Esophagus (tissue), 2 donors: Measurements from ENCODE around the gene INPP5K. TPM values are rescaled to one million over a fixed set of nuclear protein-coding genes. Genes with fewer than 3 reads are reported as not detected.

Experiments
- H3K27ac ChIP-seq, 2 donors: one replicate each; pipeline ENCODE4 v1.5.1; 2013; ENCODE audit warnings: low read depth in 2 of 2, mild to moderate bottlenecking in 2 of 2, inconsistent platforms in 1 of 2, low read length in 1 of 2, moderate library complexity in 1 of 2
- H3K27me3 ChIP-seq, 2 donors: one replicate each; pipeline ENCODE4 v1.6.1; 2013; ENCODE audit warnings: low read length in 2 of 2, control low read depth in 1 of 2, mild to moderate bottlenecking in 1 of 2; ENCODE audit not compliant: insufficient read depth in 2 of 2, control insufficient read depth in 1 of 2
- H3K36me3 ChIP-seq, 2 donors: one replicate each; pipeline ENCODE4 v1.6.1; 2013; ENCODE audit warnings: low read length in 1 of 2; ENCODE audit not compliant: control insufficient read depth in 2 of 2, insufficient read depth in 2 of 2
- H3K4me1 ChIP-seq, 2 donors: one replicate each; pipeline ENCODE4 v1.6.1; 2013; ENCODE audit warnings: low read length in 1 of 2; ENCODE audit not compliant: control insufficient read depth in 2 of 2, insufficient read depth in 2 of 2
- H3K4me3 ChIP-seq, 2 donors: one replicate each; pipeline ENCODE4 v1.5.1; 2013; ENCODE audit warnings: low read length in 2 of 2, mild to moderate bottlenecking in 2 of 2, low read depth in 1 of 2, moderate library complexity in 1 of 2
- H3K9me3 ChIP-seq, 2 donors: one replicate each; pipeline ENCODE4 v1.6.1; 2013; ENCODE audit warnings: mild to moderate bottlenecking in 2 of 2, low read depth in 1 of 2, low read length in 1 of 2, moderate library complexity in 1 of 2; ENCODE audit not compliant: control insufficient read depth in 2 of 2, insufficient read depth in 1 of 2
- WGBS, 2 donors: extraction: QIAGEN DNeasy Blood & Tissue Kit; methylation state at CpG; one replicate each; pipeline ENCODE4 v1.1.7; 2013; 5-methylcytosine and 5-hydroxymethylcytosine counted together
- polyA plus RNA-seq, 2 donors: library from polyadenylated mRNA; stranded (reverse); fragments of 200-250 nt; gene quantifications; one replicate each; pipeline ENCODE4 v1.2.3, GENCODE V29; 2013
- donor health status: healthy with polysubstance abuse.
- donor health status: Bipolar disorder and iron deficiency.

The INPP5K gene
- polyA plus RNA-seq, 2 donors = 16.1 to 19.5 TPM

DNA sequence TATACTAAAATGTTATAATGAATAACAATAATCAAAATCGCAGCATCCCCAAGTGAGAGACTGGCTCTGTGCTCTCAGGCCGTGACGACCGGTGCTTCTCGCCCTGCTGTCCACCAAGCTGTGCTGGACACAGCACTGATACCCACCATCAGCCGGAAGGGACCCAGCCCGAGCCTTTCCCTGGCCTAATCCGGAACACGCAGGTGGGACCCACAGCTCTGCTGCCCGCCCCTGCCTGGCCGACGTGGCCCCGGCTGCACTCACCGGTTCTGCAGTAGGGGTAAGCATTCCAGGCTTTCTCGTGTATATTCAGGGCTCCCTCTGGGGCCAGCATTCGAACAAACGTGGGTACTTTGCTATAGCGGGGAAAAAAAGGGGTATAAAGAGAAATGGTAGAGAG lies 31.6 kb upstream of the INPP5K start:
- H3K4me1 ChIP-seq = peaks cover 0 to 10% of the 10 kb centered on the region in 2 donors
- WGBS, 2 donors = 94 to 96% methylated on average over 18 of the region's 18 CpGs
- no peak overlapping the region for H3K4me3 ChIP-seq
- no peaks in the 10 kb centered on the region for H3K9me3 ChIP-seq
- H3K36me3 ChIP-seq = peaks cover 16 to 26% of the 10 kb centered on the region in 2 donors
- H3K27me3 ChIP-seq = no peaks in the 10 kb centered on the region
- no peak overlapping the region for H3K27ac ChIP-seq

DNA sequence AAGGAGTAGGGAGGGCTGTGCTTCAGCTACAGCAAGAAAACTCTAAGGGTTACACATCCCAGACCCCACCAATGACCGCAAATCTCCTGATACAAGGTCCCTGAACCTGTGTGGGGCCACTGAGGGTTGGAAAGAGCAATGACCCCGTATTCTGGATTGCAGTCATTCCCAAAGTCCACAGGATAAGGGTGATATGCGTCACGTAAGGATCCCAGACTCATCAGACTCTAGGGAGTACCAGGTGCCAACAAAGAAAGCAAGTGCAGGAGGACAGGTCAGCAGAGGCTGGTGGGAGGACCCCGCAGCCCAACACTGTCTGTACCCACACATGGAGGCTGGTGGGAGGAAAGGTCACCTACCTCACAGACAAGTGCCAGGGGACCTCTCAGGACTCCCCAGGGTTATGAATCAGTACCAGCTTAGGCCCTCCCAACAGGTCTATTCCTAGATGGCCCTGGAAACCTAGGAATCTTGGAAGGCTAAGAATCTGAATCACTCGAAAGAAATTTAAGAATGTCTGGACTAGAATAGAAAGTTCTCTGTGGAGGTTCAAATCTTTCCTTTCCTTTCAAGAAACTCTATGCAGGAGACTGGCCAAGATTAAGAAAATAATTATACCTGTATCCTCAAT lies 30.0 kb upstream of the INPP5K start:
- H3K9me3 ChIP-seq = no peaks in the 10 kb centered on the region
- 87 to 89% methylated on average over 6 of the region's 6 CpGs for WGBS, 2 donors

DNA sequence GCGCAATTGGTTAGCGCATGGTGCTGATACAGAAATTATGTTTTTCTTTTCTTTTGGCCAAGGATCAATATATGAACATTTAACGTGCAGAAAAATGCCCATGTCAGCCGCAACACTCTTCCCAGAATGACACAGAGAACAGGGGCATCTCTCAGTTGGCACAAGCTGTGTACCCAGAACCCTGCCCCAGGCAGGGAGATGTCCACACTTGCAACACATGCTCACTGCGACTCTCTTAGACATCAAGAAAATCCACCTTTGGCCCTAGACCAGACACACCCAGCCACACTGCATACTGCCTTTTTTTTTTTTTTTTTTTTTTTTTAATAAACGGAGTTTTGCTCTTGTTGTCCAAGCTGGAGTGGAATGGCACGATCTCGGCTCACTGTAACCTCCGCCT lies 29.2 kb upstream of the INPP5K start:
- no peaks in the 10 kb centered on the region for H3K27me3 ChIP-seq
- no peak overlapping the region for H3K4me3 ChIP-seq
- peaks cover 14 to 24% of the 10 kb centered on the region in 2 donors for H3K36me3 ChIP-seq
- no peak overlapping the region for H3K27ac ChIP-seq
- no peaks in the 10 kb centered on the region for H3K9me3 ChIP-seq
- WGBS, 2 donors = 58 to 63% methylated on average over 9 of the region's 9 CpGs
- peaks cover 0 to 8% of the 10 kb centered on the region in 2 donors for H3K4me1 ChIP-seq

More for the DNA sequence above, 30.0 kb upstream of the INPP5K start:
- peaks cover 14 to 29% of the 10 kb centered on the region in 2 donors for H3K36me3 ChIP-seq
- peaks cover 0 to 10% of the 10 kb centered on the region in 2 donors for H3K4me1 ChIP-seq
- H3K4me3 ChIP-seq = no peak overlapping the region
- peak overlapping the region in 1 of 2 donors; percentile 19 for H3K27ac ChIP-seq
- no peaks in the 10 kb centered on the region for H3K27me3 ChIP-seq

DNA sequence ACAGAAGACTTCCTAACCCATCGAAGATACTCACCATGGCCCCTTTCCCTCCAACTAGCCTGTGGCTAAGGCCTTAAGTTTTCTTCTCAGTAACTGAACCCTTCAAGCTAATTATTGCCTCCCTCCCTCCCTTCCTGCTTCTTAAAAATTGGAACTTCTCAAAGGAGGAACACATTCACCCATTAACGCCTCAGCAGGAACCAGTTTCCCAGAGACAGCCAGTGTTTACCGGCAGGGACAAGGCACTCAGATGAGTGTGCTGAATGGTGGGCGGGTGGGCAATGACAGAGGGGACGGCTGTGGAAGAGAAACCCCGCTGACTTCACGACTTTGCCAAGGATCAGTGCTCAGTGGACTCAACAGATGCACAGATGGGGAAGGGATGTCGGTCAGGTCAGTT lies 25.9 kb upstream of the INPP5K start:
- Histone ChIP-seq H3K27me3 (no peaks in the 10 kb centered on the region), H3K36me3 (peaks cover 7 to 26% of the 10 kb centered on the region in 2 donors), H3K9me3 (no peaks in the 10 kb centered on the region), H3K4me1 (peaks cover 0 to 3% of the 10 kb centered on the region in 2 donors), H3K27ac (no peak overlapping the region), H3K4me3 (no peak overlapping the region)
- WGBS, 2 donors = 81 to 87% methylated on average over 8 of the region's 8 CpGs

DNA sequence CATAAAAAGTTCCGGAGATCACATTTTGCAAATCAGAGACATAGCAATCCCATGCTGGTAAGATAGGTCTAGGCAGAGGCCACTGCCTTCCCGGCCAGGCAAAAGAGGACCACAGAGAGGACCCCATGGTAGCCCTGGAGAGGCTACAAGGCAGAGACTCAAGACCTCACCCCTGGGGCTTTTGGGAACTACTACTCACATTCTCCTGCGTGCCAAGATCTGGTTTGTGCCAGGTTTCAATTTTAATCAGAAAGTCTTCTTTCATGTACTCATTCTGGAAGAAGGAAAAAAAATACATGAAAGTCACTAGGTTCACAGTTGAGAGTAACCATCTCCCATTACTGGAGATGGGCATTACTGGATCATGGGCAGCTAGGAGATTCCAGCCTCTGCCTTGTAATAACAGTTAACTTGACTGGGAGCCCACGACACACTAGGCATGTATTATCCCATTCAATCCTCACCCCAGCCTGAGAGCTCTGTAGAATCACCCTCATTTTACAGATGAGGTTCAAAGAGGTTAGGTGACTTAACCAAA lies 25.0 kb upstream of the INPP5K start:
- Histone ChIP-seq H3K4me3 (no peak overlapping the region), H3K9me3 (no peaks in the 10 kb centered on the region), H3K27ac (no peak overlapping the region), H3K36me3 (peaks cover 7 to 26% of the 10 kb centered on the region in 2 donors), H3K27me3 (no peaks in the 10 kb centered on the region), H3K4me1 (peaks cover 0 to 3% of the 10 kb centered on the region in 2 donors)
- 90 to 91% methylated on average over 4 of the region's 4 CpGs for WGBS, 2 donors

DNA sequence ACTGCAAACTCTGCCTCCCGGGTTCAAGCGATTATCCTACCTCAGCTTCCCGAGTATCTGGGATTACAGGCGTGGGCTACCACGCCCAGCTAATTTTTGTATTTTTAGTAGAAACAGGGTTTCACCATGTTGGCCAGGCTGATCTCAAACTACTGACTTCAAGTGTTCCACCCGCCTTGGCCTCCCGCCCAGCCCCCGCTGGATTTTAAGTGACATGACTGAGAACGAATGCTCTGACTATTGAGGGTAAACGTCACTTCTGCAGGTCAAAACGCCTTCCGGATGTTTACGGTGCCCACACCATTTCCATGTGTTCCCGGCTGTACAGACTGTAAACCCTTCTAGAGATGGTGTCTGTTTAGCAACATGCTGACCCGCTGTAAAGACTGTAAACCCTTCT lies 23.4 kb upstream of the INPP5K start:
- H3K36me3 ChIP-seq = peaks cover 13 to 28% of the 10 kb centered on the region in 2 donors
- no peak overlapping the region for H3K27ac ChIP-seq
- no peaks in the 10 kb centered on the region for H3K27me3 ChIP-seq
- no peak overlapping the region for H3K4me3 ChIP-seq
- no peaks in the 10 kb centered on the region for H3K9me3 ChIP-seq
- H3K4me1 ChIP-seq = no peaks in the 10 kb centered on the region
- WGBS, 2 donors = 88 to 94% methylated on average over 15 of the region's 15 CpGs

DNA sequence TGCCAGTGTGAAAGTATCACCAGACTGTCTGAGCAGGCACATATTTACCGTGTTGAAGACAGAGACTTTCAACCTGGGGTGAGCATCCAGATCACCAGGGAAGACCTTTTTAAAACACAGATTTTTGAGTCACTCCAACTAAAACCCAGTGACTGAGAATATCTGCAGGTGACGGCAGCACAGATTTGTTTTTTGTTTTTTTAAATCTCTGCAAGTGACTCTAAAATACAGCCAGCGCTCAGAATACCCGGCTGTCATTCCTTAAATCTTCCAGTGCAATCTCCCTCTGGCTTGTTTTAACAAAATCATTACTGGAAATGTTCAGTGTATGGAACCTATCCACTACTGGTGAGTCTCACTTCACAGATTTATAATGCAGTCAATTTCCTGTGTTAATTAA lies 19.3 kb upstream of the INPP5K start:
- Histone ChIP-seq H3K27ac (no peak overlapping the region), H3K27me3 (no peaks in the 10 kb centered on the region), H3K4me1 (no peaks in the 10 kb centered on the region), H3K36me3 (peaks cover 6 to 35% of the 10 kb centered on the region in 2 donors), H3K9me3 (no peaks in the 10 kb centered on the region), H3K4me3 (no peak overlapping the region)
- WGBS, 2 donors = 86 to 90% methylated on average over 4 of the region's 4 CpGs

DNA sequence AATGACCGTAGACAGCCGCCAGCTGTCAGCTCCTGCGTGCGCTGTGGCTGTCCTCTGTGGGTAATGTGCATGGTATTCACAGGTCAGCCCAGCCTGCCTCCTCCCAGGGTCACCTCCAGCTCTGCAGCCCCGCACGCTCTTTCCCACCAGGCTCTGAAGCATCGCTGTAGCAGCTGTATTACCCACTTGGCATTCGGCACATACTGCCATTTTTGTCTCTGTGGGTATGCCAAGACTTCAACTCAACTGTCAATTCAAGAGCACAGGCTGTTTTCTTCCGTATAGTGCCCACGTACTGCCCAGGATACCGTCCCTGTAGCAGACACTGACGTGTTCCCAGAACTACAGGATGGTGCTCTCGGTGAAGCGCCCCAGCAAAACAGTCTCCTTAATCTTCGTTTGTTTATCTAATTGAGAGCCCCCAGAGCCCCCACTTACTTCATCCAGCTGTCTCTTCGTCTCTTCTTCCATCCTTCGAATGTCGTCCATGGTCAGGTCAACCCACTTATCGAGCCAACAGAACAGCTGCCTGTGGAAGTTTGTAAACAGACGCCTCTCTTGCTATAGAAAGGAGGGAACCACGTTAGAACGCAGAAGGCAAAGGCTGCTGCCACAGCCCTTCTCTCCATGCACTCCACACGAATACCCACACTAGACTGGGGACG lies 17.4 kb upstream of the INPP5K start:
- Histone ChIP-seq H3K27ac (peak overlapping the region in 1 of 2 donors; percentile 13), H3K4me1 (no peaks in the 10 kb centered on the region), H3K36me3 (peaks cover 6 to 29% of the 10 kb centered on the region in 2 donors), H3K27me3 (no peaks in the 10 kb centered on the region), H3K4me3 (no peak overlapping the region), H3K9me3 (no peaks in the 10 kb centered on the region)
- 83% methylated on average over 24 of the region's 24 CpGs for WGBS, 2 donors

DNA sequence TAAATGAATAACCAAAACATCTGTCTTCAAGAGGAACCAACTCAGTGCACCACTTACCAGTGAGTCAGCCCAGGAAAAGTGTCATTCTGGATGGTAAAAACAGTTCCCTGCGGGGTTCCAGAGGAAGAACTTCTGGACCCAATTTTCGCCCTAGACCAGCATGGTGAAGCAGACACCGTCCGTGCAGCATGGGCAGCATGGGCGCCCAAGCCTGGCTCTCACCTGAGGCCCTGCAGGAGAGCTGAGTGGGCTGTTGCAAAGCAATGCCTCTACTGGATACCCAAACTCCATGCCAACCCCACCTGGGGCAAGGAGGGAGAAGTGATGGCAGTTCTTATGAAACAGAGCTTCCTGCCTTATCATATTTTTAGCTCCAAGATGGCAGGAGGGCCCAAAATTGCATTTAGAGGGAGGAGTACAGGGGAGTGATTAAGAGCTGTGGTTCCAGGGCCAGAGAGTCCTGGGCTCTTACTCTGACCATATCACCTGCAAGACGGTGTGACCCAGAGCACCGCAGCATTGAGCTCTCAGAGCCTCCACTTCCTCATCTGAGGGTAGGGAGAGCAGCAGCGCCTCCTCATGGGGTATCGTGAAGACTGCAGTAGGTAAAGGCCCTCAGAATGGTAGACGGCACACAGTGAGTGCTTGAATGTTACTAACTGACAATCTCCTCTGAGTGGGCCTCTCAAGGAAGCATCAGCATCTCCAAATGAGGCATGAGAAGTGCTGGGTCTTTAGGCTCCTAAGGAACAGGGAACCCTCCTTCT lies 16.6 kb upstream of the INPP5K start:
- H3K36me3 ChIP-seq = peaks cover 6 to 30% of the 10 kb centered on the region in 2 donors
- H3K27ac ChIP-seq = peak overlapping the region in 1 of 2 donors; percentile 13
- no peaks in the 10 kb centered on the region for H3K9me3 ChIP-seq
- H3K27me3 ChIP-seq = no peaks in the 10 kb centered on the region
- no peak overlapping the region for H3K4me3 ChIP-seq
- 85 to 86% methylated on average over 10 of the region's 10 CpGs for WGBS, 2 donors
- H3K4me1 ChIP-seq = no peaks in the 10 kb centered on the region
